T-helper 1 cell treated with Interleukin-12 subunit alpha and Interleukin-12 subunit beta and Interleukin-4 antibody, amounts not matched to agents 30 μg/mL and 1 μg/mL, for 36 hours (primary cell): ENCODE data around the gene ADAMTS15.
A peak's percentile ranks its signal among the peaks of the same experiment; 100 is the strongest.

Experiments used
- H3K27ac Mint-ChIP-seq: one replicate; pipeline ENCODE4 v1.8.0; 2021; ENCODE audit warnings: mild to moderate bottlenecking, mixed read lengths
- H3K27me3 Mint-ChIP-seq: one replicate; pipeline ENCODE4 v1.8.0; 2021; ENCODE audit warnings: low read depth, mixed read lengths
- H3K36me3 Mint-ChIP-seq: one replicate; pipeline ENCODE4 v1.8.0; 2021; ENCODE audit warnings: low read depth, mixed read lengths
- H3K4me1 Mint-ChIP-seq: one replicate; pipeline ENCODE4 v1.8.0; 2021; ENCODE audit warnings: low read depth, mixed read lengths
- H3K4me3 Mint-ChIP-seq: one replicate; pipeline ENCODE4 v1.8.0; 2021; ENCODE audit warnings: mild to moderate bottlenecking, moderate library complexity, mixed read lengths
- H3K9me3 Mint-ChIP-seq: one replicate; pipeline ENCODE4 v1.8.0; 2021; ENCODE audit warnings: mixed read lengths

ADAMTS15 gene

DNA sequence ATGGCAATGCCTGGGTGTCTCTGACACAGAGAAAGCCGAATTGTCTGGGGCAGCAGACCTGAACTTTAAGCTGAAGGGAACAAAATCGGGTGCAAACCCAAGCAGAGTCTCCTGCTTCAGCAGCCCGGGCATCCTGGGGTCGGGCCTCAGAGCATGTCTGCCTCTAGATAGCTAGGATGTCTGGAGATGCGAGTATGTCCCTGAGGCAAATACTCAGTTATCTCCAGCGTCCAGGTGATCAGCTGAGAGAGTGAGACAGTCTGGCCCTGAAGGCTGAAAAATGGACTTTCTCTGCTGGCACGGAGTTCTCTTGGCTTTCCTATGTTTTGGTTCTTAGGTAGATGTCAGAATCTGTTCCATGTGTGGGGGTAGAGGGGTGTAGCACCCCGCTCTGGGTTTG is 23.3 kb upstream of the ADAMTS15 start:
- peaks cover 4% of the 10 kb centered on the region for H3K4me1 Mint-ChIP-seq
- peaks cover 58% of the 10 kb centered on the region for H3K27me3 Mint-ChIP-seq
- no peak overlapping the region for H3K4me3 Mint-ChIP-seq
- H3K36me3 Mint-ChIP-seq = no peaks in the 10 kb centered on the region
- H3K27ac Mint-ChIP-seq = no peak overlapping the region
- no peaks in the 10 kb centered on the region for H3K9me3 Mint-ChIP-seq

DNA sequence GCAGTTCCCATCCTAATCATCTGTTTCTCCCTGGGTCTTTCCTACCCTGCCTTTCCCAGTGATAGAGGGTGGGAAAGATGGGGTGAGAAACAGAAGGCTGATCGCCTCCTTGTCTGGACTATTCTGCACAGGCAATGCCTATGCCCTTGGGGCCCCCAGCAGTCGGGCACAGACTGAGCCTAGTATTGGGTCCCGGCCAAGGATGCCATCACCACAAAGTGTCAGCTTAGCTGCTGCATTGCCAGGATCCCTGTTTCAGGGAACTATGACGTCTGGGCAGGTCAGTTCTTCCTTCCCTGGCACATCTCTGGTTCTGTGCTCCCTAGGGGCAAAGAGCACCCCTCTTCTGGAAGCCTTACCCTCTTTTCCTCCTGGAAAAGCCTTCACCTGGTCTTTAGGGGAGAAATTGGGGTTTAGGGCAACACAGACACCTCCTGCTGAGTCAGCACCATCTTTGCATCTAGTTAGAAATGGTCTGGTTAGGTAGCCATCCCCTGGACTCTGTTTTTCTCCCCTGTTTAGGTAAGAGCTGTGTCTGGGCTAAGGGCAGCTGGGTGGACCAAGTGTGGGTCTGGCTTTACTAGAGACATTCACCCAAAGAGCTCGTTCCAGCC is 22.1 kb upstream of the ADAMTS15 start:
- Mint-ChIP-seq H3K4me1 (peaks cover 4% of the 10 kb centered on the region), H3K27ac (no peak overlapping the region), H3K27me3 (peaks cover 69% of the 10 kb centered on the region), H3K36me3 (no peaks in the 10 kb centered on the region), H3K4me3 (no peak overlapping the region), H3K9me3 (no peaks in the 10 kb centered on the region)

DNA sequence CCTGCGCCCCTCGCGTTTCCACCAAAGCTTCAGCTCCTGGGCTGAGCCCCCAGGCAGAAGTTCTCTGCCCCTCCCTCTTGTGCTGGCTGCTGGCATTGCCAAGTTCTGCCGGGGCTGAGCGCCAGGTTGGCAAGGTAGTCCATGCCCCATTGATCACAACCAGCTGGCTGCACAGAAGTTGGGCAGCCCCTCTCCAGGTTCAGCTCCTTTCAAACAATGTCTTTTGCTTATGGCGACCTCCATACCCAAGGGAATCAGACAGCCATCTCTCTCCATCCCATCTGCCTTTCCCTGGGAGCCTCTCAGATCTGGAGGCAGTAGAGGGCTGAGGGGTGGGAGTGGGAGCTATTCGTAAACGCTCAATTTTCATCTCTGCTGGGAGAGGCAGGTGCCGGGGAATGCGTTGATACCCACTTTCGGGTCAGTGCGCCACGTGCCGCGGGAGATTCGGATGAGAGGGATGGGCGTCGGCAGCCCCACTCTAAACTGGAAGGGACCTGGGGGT is 21.6 kb upstream of the ADAMTS15 start:
- no peaks in the 10 kb centered on the region for H3K9me3 Mint-ChIP-seq
- no peak overlapping the region for H3K4me3 Mint-ChIP-seq
- H3K27ac Mint-ChIP-seq = no peak overlapping the region
- H3K36me3 Mint-ChIP-seq = no peaks in the 10 kb centered on the region
- peaks cover 4% of the 10 kb centered on the region for H3K4me1 Mint-ChIP-seq
- peaks cover 70% of the 10 kb centered on the region for H3K27me3 Mint-ChIP-seq

DNA sequence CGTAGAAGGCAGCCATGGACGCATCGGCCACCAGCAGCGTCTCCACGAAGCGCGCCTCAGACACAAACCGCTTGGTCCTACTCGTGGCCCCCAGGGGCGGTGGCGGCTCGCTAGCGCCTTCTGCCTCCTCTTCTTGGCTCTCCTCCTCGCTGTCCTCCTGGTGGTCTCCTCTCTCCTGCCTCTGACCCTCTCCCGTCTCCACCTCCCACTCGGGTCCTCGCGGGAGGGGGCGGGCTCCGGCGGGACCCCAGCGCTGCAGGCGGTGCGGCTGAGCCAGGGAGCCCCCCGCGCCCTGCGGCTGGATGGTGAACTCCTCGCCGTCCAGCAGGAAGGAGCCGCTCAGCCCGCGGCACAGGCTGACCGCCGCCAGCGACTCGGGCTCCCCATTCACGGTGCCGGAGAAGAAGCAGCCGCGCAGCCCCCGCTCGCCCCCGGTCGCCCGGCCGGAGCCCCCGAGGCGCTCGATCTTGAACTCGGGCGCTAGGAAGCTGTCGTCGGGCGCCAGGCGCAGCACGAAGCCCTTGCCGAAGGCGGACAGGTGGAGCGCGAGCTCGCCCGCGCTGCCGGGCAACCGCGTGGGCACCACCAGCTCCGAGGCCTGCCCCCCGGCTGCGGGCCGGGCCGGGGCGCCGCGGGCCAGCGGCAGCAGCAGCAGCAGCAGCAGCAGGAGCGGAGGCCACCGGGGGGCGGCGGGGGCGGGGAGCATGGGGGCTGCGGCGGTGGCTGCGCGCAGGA is 20.7 kb upstream of the ADAMTS15 start:
- H3K36me3 Mint-ChIP-seq = no peaks in the 10 kb centered on the region
- H3K9me3 Mint-ChIP-seq = no peaks in the 10 kb centered on the region
- peaks cover 4% of the 10 kb centered on the region for H3K4me1 Mint-ChIP-seq
- no peak overlapping the region for H3K27ac Mint-ChIP-seq
- no peak overlapping the region for H3K4me3 Mint-ChIP-seq
- peaks cover 70% of the 10 kb centered on the region for H3K27me3 Mint-ChIP-seq

DNA sequence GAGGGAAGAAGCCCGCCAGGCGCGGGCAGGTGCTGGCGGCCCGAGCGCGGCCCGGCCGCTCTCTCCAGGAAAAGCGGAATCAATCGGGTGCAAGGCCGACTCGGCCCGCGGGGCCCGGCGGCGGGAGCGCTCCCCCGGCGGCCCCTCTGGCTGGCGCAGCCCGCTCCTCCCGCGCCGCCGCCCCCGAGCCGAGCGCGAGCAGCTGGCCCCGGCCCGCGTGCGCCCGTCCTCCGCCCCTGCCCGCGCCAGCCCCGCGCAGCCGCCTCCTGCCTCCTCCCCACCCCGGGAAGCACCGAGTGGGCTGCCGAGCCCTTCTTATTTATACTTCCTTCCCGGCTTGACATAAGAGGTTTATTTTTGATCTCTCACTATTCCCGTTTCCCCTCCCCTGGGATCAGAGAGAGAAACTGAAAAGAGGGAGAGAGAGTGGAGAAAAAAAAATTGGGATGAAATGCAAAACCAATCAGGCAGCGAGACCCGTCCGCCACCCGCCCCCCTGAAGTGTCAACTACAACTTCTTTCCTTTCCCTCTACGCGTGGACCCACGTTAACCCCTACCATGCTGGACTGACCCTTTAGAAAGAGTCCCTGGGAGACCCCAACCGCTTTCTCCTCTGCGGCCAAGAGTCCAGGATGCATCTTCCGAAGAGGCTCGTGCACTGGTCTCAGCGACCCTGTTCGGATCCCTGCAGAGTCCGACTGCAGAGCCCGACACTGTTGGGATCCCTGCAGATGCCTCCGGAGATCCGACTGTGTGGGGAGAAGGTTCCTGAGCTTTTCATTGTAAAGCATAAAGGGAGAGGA is 19.9 kb upstream of the ADAMTS15 start, which contains the start of gene ADAMTS8:
ADAMTS8 (minus strand) TSS at position 294 of the 804 bp plus-strand sequence. CDS start 323 bp downstream, outside the sequence.
- H3K27ac Mint-ChIP-seq = no peak within 1 kb of the TSS
- no peaks in the 10 kb centered on the region for H3K36me3 Mint-ChIP-seq
- H3K4me3 Mint-ChIP-seq = peak within 1 kb of the TSS; percentile 71
- peaks cover 71% of the 10 kb centered on the region for H3K27me3 Mint-ChIP-seq
- peaks cover 4% of the 10 kb centered on the region for H3K4me1 Mint-ChIP-seq
- H3K9me3 Mint-ChIP-seq = no peaks in the 10 kb centered on the region

DNA sequence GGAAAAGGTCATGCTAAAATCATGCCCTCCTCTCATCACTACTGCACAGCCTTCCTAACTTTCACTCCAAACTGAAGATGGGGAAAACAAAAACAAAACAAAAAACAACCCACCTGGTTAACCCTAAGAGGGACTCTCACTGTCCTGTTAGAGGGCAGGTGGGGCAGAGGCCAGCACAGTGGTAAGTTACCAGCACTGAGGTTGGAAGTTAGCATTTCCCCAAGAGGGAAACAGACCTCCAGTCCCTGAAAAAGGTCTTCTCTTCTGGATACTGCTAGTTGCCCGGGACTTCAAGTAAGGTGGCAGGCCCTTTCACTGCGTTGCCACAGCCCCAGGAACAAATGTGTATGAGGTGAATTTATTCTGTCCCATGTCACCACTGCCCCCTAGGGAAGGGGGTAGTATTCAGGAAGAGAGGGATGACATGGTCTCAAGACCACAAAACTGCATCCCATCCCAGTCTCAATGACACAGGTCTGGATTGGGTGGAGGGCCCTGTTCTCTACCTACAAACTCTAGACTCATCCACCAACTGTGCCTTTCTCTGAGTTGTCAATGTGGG is 19.2 kb upstream of the ADAMTS15 start:
- Mint-ChIP-seq H3K27ac (no peak overlapping the region), H3K4me3 (peak overlapping the region; percentile 19), H3K4me1 (peaks cover 4% of the 10 kb centered on the region), H3K36me3 (no peaks in the 10 kb centered on the region), H3K9me3 (no peaks in the 10 kb centered on the region), H3K27me3 (peaks cover 70% of the 10 kb centered on the region)

DNA sequence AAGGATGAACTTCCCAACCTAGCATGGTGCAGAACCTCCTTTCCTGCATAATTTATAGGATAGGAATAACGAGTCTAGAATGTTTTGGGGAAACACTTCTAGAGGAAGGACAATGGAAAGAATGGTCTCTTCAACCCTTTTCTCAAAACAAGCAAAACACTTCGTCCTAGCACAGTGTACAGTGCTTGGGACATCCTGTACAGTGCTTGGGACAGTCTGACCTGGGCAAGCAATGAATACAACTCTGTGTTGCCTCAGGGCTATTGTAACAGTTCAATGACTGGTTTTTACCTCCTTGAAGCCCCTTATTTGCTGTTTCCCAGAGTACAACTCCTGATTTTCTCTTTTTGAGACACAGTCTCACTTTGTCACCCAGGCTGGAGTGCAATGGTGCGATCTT is 18.5 kb upstream of the ADAMTS15 start:
- H3K4me3 Mint-ChIP-seq = no peak overlapping the region
- H3K27me3 Mint-ChIP-seq = peaks cover 62% of the 10 kb centered on the region
- H3K27ac Mint-ChIP-seq = no peak overlapping the region
- H3K4me1 Mint-ChIP-seq = peaks cover 4% of the 10 kb centered on the region
- H3K9me3 Mint-ChIP-seq = no peaks in the 10 kb centered on the region
- H3K36me3 Mint-ChIP-seq = no peaks in the 10 kb centered on the region

DNA sequence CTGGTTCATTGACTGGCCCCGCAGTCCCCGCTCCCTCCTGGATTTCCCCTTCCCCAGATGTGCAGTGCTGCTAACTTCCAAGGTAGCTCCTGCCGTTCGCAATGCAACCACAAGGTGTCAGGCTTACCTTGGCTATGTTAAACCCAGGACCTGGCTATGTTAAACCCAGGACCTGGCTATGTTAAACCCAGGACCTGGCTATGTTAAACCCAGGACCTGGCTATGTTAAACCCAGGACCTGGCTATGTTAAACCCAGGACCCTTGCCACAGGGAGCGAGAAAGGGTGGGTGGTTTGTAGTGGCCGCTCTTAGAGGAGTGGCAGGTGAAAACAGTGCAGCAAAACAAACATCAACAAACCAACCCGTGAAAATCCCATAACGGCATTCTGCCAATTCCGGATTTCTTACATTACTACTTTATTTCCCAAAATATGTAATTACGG is 17.1 kb upstream of the ADAMTS15 start:
- Mint-ChIP-seq H3K9me3 (no peaks in the 10 kb centered on the region), H3K4me3 (no peak overlapping the region), H3K27me3 (peaks cover 49% of the 10 kb centered on the region), H3K27ac (no peak overlapping the region), H3K36me3 (no peaks in the 10 kb centered on the region), H3K4me1 (peaks cover 4% of the 10 kb centered on the region)

DNA sequence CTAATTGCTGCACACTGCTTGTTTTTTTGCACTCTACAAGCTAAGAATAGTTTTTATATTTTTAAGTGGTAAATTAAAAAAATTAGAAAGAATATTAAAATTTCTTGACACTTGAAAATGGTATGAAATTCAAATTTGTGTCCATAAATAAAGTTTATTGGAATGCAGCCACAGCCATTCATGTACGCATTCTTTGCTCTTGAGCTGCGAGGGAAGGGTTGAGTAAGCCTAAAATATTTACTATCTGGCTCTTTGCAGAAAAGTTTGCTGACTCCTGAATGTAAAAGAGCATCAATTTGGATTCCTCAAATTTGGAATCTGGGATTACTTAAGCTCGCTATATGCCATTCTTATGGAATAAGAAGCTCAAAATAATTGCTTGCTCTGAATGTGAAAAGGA is 16.6 kb upstream of the ADAMTS15 start:
- Mint-ChIP-seq H3K36me3 (no peaks in the 10 kb centered on the region), H3K27ac (no peak overlapping the region), H3K4me1 (peaks cover 4% of the 10 kb centered on the region), H3K27me3 (peaks cover 48% of the 10 kb centered on the region), H3K9me3 (no peaks in the 10 kb centered on the region), H3K4me3 (no peak overlapping the region)

DNA sequence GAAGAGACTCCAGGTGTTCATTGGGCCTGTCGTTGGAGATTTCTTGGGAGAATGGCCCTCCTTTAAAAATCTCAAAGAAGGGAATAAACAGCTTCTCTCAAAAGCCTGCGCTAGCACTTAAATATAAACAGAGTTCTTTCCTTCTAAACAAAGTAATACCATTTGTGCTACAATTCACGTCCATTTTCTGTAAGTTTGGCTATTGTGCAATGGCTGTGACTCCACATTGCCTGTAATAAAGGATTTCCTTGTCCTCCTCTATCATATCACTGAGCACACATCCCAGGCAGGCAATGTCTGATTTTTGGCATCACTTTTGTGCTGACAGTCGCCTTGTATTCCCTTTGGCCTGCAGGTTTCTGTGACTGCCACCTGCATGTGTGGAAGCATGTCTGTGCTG is 15.1 kb upstream of the ADAMTS15 start:
- Mint-ChIP-seq H3K27me3 (peaks cover 41% of the 10 kb centered on the region), H3K27ac (no peak overlapping the region), H3K4me1 (peaks cover 7% of the 10 kb centered on the region), H3K36me3 (no peaks in the 10 kb centered on the region), H3K4me3 (no peak overlapping the region), H3K9me3 (no peaks in the 10 kb centered on the region)

DNA sequence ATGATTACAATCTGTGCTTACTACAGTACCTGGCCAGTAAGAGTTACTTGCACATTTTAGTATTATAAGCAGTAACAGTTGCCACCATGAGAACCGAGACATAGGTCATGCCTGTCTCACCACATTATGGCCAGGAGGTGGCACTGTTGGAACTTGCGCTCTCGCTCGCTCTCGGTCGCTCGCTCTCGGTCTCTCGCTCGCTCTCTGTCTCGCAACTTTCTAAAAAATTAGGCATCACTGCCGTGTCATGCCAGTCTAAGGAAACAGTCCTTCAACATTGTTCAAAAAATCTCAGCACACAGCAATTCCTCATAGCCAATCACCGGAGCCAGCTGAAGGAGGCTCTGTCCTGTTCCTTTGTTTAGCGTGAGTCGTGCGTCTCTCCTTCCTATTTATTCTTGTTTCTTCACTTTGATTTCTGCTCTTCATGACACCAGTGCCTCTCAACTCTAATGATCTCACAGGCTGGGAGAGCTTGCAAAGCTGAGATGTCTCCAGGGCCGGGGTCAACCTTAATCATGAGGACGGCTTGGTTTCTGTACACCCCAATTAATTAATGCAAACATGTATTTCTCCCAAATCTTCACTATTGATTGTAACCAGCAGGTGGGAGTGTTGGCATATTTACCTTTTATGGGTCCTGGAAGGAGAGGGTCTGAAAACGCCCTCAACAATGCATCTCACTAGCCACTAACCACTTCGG is 13.8 kb upstream of the ADAMTS15 start:
- no peaks in the 10 kb centered on the region for H3K36me3 Mint-ChIP-seq
- peaks cover 33% of the 10 kb centered on the region for H3K27me3 Mint-ChIP-seq

DNA sequence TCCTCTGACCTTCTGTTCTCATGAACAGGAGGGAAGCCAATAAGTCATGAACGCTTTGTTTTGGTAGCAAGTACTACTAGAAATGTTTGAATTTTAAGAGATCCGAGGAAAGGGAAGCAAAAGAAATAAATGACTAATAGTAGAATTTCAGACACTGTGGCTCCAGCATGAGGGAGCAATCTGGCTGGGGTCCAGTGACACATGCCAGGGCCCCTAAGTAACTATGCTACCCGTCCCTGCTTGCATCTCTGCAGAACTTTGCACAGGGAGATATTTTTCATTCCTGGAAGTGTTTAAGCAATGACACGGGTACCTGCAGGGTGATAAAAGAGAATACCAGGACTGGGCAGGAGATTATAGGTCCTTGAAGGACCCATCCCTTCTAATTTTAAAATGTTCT is 12.8 kb upstream of the ADAMTS15 start:
- Mint-ChIP-seq H3K9me3 (no peaks in the 10 kb centered on the region), H3K4me3 (no peak overlapping the region)

More for the DNA sequence above, 13.8 kb upstream of the ADAMTS15 start:
- peaks cover 14% of the 10 kb centered on the region for H3K4me1 Mint-ChIP-seq
- H3K4me3 Mint-ChIP-seq = no peak overlapping the region
- no peak overlapping the region for H3K27ac Mint-ChIP-seq
- H3K9me3 Mint-ChIP-seq = no peaks in the 10 kb centered on the region

DNA sequence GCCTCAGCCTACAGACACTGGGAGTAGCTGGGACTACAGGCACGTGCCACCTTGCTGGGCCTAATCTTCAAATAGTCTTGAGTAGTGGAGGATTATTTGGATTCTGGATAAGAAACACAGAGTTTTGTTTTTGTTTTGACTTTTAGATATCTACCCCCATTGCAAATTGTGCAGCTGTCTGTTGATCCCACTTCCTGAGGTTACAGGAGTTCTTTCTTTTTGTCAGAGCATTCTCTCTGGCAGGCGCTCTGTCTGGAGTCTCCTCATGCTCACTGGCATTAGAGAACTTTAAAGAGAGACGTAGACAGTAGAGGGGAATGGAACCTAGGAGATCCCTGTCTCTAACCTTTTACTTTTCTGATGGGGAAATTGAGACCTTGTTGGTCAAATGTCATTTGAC is 12.3 kb upstream of the ADAMTS15 start:
- no peaks in the 10 kb centered on the region for H3K9me3 Mint-ChIP-seq
- no peaks in the 10 kb centered on the region for H3K36me3 Mint-ChIP-seq
- H3K4me3 Mint-ChIP-seq = no peak overlapping the region
- H3K27me3 Mint-ChIP-seq = peaks cover 19% of the 10 kb centered on the region
- peaks cover 16% of the 10 kb centered on the region for H3K4me1 Mint-ChIP-seq
- H3K27ac Mint-ChIP-seq = no peak overlapping the region

More for the DNA sequence above, 12.8 kb upstream of the ADAMTS15 start:
- H3K4me1 Mint-ChIP-seq = peaks cover 16% of the 10 kb centered on the region
- H3K27ac Mint-ChIP-seq = no peak overlapping the region
- H3K27me3 Mint-ChIP-seq = peaks cover 23% of the 10 kb centered on the region
- H3K36me3 Mint-ChIP-seq = no peaks in the 10 kb centered on the region

DNA sequence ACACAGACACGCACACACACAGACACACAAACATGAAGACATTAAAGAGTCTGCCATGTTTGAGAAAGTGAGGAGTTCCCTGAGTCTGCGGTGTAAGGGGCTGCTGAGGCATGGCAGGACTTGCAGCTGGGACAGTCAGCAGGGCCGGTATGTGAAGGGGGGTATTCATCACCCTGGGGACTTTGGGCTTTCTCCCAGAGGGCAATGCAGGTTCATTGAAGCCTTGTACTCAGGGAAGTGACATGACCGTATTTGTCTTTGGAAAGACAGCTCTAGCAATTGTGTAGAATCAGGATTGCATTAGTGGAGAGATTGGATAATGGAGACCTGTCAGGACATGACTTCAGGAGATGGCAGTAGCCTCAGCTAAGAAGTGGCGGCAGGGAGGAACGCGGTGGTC is 10.6 kb upstream of the ADAMTS15 start:
- peaks cover 16% of the 10 kb centered on the region for H3K4me1 Mint-ChIP-seq
- H3K27ac Mint-ChIP-seq = no peak overlapping the region
- H3K36me3 Mint-ChIP-seq = no peaks in the 10 kb centered on the region
- no peaks in the 10 kb centered on the region for H3K9me3 Mint-ChIP-seq
- H3K27me3 Mint-ChIP-seq = peaks cover 16% of the 10 kb centered on the region
- no peak overlapping the region for H3K4me3 Mint-ChIP-seq
